HG03575 (cell line): Measurements from ENCODE around the gene CTDP1.

Source experiments
- ATAC-seq: cut with Tn5 transposase; IDR thresholded peaks from one replicate; pipeline ENCODE4 v1.9.1; 2021; ENCODE audit not compliant: unreplicated experiment, insufficient number of reproducible peaks, low FRiP score; ENCODE audit errors: extremely low read depth

CTDP1 gene

GRCh38 chr18:79769698-79770500 lies 90.3 kb downstream of the CTDP1 start:
- no peak for ATAC-seq

GRCh38 chr18:79770501-79770815 lies 90.9 kb downstream of the CTDP1 start:
- no peak for ATAC-seq

- no peak for ATAC-seq
These were observed 91.2 kb downstream of the CTDP1 start for GRCh38 chr18:79770826-79771225.

GRCh38 chr18:79771446-79772107 lies 92.0 kb downstream of the CTDP1 start:
- no peak for ATAC-seq

GRCh38 chr18:79772108-79772864 lies 92.7 kb downstream of the CTDP1 start:
- no peak for ATAC-seq

- no peak for ATAC-seq
These were observed 93.5 kb downstream of the CTDP1 start for GRCh38 chr18:79772865-79773696.

- no peak for ATAC-seq
These were observed 94.5 kb downstream of the CTDP1 start for GRCh38 chr18:79774111-79774510.

GRCh38 chr18:79775441-79776221 lies 96.0 kb downstream of the CTDP1 start:
- ATAC-seq = no peak

GRCh38 chr18:79776674-79777073 lies 97.1 kb downstream of the CTDP1 start:
- no peak for ATAC-seq

- ATAC-seq = no peak
These were observed 98.7 kb downstream of the CTDP1 start for GRCh38 chr18:79778291-79778791.

GRCh38 chr18:79779021-79779699 lies 99.6 kb downstream of the CTDP1 start:
- no peak for ATAC-seq

GRCh38 chr18:79779700-79780190 lies 100.1 kb downstream of the CTDP1 start:
- no peak for ATAC-seq

- no peak for ATAC-seq
These were observed 100.9 kb downstream of the CTDP1 start for GRCh38 chr18:79780547-79780946.

- no peak for ATAC-seq
These were observed 101.8 kb downstream of the CTDP1 start for GRCh38 chr18:79781331-79781941.

- ATAC-seq = no peak
These were observed 103.1 kb downstream of the CTDP1 start for GRCh38 chr18:79782566-79783308.

- ATAC-seq = no peak
These were observed 104.7 kb downstream of the CTDP1 start for GRCh38 chr18:79784071-79784913.
